HEK293 (cell line): ENCODE measurements around the gene ITPRIPL1.

Experiments used
- CTCF ChIA-PET: fragments of 350-600 bp; formaldehyde crosslinking; extraction: SDS; loops from one replicate; lab custom pipeline; 2021; ENCODE audit warnings: antibody characterized with exemption; lab: Yijun Ruan, JAX
- POLR2A ChIA-PET: fragments of 300-600 bp; formaldehyde crosslinking; extraction: SDS; loops from one replicate; lab custom pipeline; 2020; ENCODE audit warnings: antibody characterized with exemption, inconsistent platforms; lab: Yijun Ruan, JAX
- H3K27ac ChIP-seq: fragments of 200-500 bp; sonication (Bioruptor generic); 2 replicates; pipeline ENCODE4 v1.5.1; 2014; ENCODE audit warnings: low read depth, low read length, control low read depth, inconsistent platforms; ENCODE audit errors: extremely low read depth
- H3K36me3 ChIP-seq, 2 experiments: fragments of 200-500 bp in 1 of 2; sonication (Bioruptor generic) in 1 of 2; 1 replicate in 1 of 2; 2 replicates in 1 of 2; pipeline ENCODE4 v1.5.1; 2014 to 2017; ENCODE audit warnings: inconsistent platforms in 2 of 2, low read length in 2 of 2; ENCODE audit not compliant: control insufficient read depth in 2 of 2, insufficient read depth in 1 of 2
- H3K4me1 ChIP-seq: fragments of 200-500 bp; sonication (Bioruptor generic); 2 replicates; pipeline ENCODE4 v1.5.1; 2014; ENCODE audit warnings: mild to moderate bottlenecking, low read length, inconsistent platforms; ENCODE audit not compliant: control insufficient read depth, insufficient read depth
- H3K4me3 ChIP-seq: 2 replicates; pipeline ENCODE4 v1.5.1; 2011; ENCODE audit warnings: low read depth, mild to moderate bottlenecking, control low read depth, low read length, moderate library complexity
- H3K9me3 ChIP-seq: fragments of 200-500 bp; sonication (Bioruptor generic); 2 replicates; pipeline ENCODE4 v1.5.1; 2014; ENCODE audit warnings: low read depth, low read length, inconsistent platforms; ENCODE audit not compliant: control insufficient read depth, insufficient read depth
- BCL11A ChIP-seq: fragments of 450-650 bp; formaldehyde crosslinking; IDR thresholded peaks from 2 replicates; pipeline ENCODE4 v1.5.1; 2016; ENCODE audit warnings: low read depth, missing biosample characterization, missing genetic modification characterization
- FEZF1 ChIP-seq: fragments of 450-650 bp; formaldehyde crosslinking; IDR thresholded peaks from 2 replicates; pipeline ENCODE4 v1.5.1; 2016; ENCODE audit warnings: missing biosample characterization, missing genetic modification characterization
- HOXA7 ChIP-seq: sonication (generic); formaldehyde crosslinking; IDR thresholded peaks from 2 replicates; pipeline ENCODE4 v1.8.1; 2022; ENCODE audit warnings: missing genetic modification reagents, borderline replicate concordance
- HOXC10 ChIP-seq: sonication (generic); formaldehyde crosslinking; IDR thresholded peaks from 2 replicates; pipeline ENCODE4 v1.8.1; 2023; ENCODE audit warnings: mild to moderate bottlenecking, missing genetic modification reagents
- ZNF112 ChIP-seq: fragments of 450-650 bp; formaldehyde crosslinking; IDR thresholded peaks from 2 replicates; pipeline ENCODE4 v1.5.0; 2017; ENCODE audit warnings: missing biosample characterization, missing genetic modification characterization
- ZNF391 ChIP-seq: fragments of 450-650 bp; formaldehyde crosslinking; IDR thresholded peaks from 2 replicates; pipeline ENCODE4 v1.5.1; 2016; ENCODE audit warnings: low read depth, missing biosample characterization, missing genetic modification characterization, borderline replicate concordance
- ZNF555 ChIP-seq: fragments of 450-650 bp; formaldehyde crosslinking; conservative IDR thresholded peaks from 2 replicates; pipeline ENCODE4 v1.5.1; 2017; ENCODE audit warnings: missing biosample characterization, mild to moderate bottlenecking, missing genetic modification characterization, inconsistent platforms
- ZNF660 ChIP-seq: fragments of 450-650 bp; IDR thresholded peaks from 2 replicates; pipeline ENCODE4 v1.5.1; 2018; ENCODE audit warnings: missing biosample characterization, mild to moderate bottlenecking, missing genetic modification characterization
- ZNF664 ChIP-seq: fragments of 450-650 bp; formaldehyde crosslinking; IDR thresholded peaks from 2 replicates; pipeline ENCODE4 v1.5.1; 2016; ENCODE audit warnings: missing biosample characterization, missing genetic modification characterization
- ZNF701 ChIP-seq: fragments of 450-650 bp; formaldehyde crosslinking; IDR thresholded peaks from 2 replicates; pipeline ENCODE4 v1.5.1; 2016; ENCODE audit warnings: missing biosample characterization, missing genetic modification characterization
- ZNF768 ChIP-seq: fragments of 450-650 bp; formaldehyde crosslinking; IDR thresholded peaks from 2 replicates; pipeline ENCODE4 v1.5.1; 2018; ENCODE audit warnings: missing biosample characterization, mild to moderate bottlenecking, missing genetic modification characterization
- ZNF830 ChIP-seq: fragments of 450-650 bp; IDR thresholded peaks from 2 replicates; pipeline ENCODE4 v1.5.0; 2018; ENCODE audit warnings: missing biosample characterization, missing genetic modification characterization, low read depth, mild to moderate bottlenecking, moderate library complexity
- ZNF843 ChIP-seq: fragments of 450-650 bp; formaldehyde crosslinking; IDR thresholded peaks from 2 replicates; pipeline ENCODE4 v1.5.1; 2016; ENCODE audit warnings: missing biosample characterization, missing genetic modification characterization
- ZXDB ChIP-seq: fragments of 450-650 bp; formaldehyde crosslinking; IDR thresholded peaks from 2 replicates; pipeline ENCODE4 v1.5.1; 2016; ENCODE audit warnings: missing biosample characterization, missing genetic modification characterization
- TF ChIP-seq, protein P1 (sequence below): fragments of 450-650 bp; formaldehyde crosslinking; IDR thresholded peaks from 2 replicates; pipeline ENCODE4 v1.5.1; 2016; ENCODE audit warnings: missing biosample characterization, missing genetic modification characterization
- TF ChIP-seq, protein P2 (sequence below): fragments of 450-650 bp; formaldehyde crosslinking; IDR thresholded peaks from 2 replicates; pipeline ENCODE4 v1.5.1; 2016; ENCODE audit warnings: missing biosample characterization, missing genetic modification characterization
- TF ChIP-seq, protein P3 (sequence below): fragments of 450-650 bp; formaldehyde crosslinking; IDR thresholded peaks from 2 replicates; pipeline ENCODE4 v1.5.1; 2016; ENCODE audit warnings: missing biosample characterization, missing genetic modification characterization
- TF ChIP-seq, protein P4 (sequence below): fragments of 450-650 bp; formaldehyde crosslinking; IDR thresholded peaks from 2 replicates; pipeline ENCODE4 v1.5.1; 2017; ENCODE audit warnings: missing biosample characterization, mild to moderate bottlenecking, missing genetic modification characterization, moderate library complexity
- TF ChIP-seq, protein P5 (sequence below): fragments of 450-650 bp; formaldehyde crosslinking; IDR thresholded peaks from 2 replicates; pipeline ENCODE4 v1.5.1; 2016; ENCODE audit warnings: missing biosample characterization, missing genetic modification characterization
- TF ChIP-seq, protein P6 (sequence below): fragments of 450-650 bp; formaldehyde crosslinking; IDR thresholded peaks from 2 replicates; pipeline ENCODE4 v1.5.1; 2016; ENCODE audit warnings: missing biosample characterization, missing genetic modification characterization

The ITPRIPL1 gene

DNA sequence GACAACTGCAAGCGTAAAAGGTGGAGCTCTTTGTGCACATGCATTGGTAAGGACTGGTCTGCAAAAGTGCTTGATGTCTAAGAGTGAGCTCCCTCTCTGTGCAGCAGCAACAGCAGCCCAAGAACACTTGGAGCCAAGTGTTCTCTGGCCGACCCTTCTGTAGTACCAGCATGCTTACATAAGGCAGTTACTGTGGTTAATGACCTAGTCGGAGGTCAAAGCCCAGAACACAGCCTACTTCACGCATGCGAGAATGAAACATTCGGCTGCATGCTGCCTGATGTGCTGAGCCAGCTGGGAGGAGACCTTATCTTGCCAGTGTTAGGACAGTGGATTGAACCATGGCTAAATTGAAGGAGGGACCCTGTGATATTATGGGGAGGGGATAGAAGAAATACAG is 31.8 kb downstream of the ITPRIPL1 start:
- H3K4me3 ChIP-seq, result no peak overlapping the region
- CTCF ChIA-PET, result interaction anchor here (0.6 to 1.7 kb wide), 2 partner anchors 51 to 197 kb away, joined by 5 to 6 read pairs; no protein-coding TSS in a partner anchor
- peaks cover 7% of the 10 kb centered on the region for H3K4me1 ChIP-seq
- no peak overlapping the region for H3K27ac ChIP-seq
- H3K36me3 ChIP-seq, result peaks cover 39 to 93% of the 10 kb centered on the region in 2 experiments
- H3K9me3 ChIP-seq, result no peaks in the 10 kb centered on the region
- TF ChIP-seq, protein P1, sequence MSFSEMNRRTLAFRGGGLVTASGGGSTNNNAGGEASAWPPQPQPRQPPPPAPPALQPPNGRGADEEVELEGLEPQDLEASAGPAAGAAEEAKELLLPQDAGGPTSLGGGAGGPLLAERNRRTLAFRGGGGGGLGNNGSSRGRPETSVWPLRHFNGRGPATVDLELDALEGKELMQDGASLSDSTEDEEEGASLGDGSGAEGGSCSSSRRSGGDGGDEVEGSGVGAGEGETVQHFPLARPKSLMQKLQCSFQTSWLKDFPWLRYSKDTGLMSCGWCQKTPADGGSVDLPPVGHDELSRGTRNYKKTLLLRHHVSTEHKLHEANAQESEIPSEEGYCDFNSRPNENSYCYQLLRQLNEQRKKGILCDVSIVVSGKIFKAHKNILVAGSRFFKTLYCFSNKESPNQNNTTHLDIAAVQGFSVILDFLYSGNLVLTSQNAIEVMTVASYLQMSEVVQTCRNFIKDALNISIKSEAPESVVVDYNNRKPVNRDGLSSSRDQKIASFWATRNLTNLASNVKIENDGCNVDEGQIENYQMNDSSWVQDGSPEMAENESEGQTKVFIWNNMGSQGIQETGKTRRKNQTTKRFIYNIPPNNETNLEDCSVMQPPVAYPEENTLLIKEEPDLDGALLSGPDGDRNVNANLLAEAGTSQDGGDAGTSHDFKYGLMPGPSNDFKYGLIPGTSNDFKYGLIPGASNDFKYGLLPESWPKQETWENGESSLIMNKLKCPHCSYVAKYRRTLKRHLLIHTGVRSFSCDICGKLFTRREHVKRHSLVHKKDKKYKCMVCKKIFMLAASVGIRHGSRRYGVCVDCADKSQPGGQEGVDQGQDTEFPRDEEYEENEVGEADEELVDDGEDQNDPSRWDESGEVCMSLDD (tag by site-specific recombination), result no peak
- TF ChIP-seq, protein P2, sequence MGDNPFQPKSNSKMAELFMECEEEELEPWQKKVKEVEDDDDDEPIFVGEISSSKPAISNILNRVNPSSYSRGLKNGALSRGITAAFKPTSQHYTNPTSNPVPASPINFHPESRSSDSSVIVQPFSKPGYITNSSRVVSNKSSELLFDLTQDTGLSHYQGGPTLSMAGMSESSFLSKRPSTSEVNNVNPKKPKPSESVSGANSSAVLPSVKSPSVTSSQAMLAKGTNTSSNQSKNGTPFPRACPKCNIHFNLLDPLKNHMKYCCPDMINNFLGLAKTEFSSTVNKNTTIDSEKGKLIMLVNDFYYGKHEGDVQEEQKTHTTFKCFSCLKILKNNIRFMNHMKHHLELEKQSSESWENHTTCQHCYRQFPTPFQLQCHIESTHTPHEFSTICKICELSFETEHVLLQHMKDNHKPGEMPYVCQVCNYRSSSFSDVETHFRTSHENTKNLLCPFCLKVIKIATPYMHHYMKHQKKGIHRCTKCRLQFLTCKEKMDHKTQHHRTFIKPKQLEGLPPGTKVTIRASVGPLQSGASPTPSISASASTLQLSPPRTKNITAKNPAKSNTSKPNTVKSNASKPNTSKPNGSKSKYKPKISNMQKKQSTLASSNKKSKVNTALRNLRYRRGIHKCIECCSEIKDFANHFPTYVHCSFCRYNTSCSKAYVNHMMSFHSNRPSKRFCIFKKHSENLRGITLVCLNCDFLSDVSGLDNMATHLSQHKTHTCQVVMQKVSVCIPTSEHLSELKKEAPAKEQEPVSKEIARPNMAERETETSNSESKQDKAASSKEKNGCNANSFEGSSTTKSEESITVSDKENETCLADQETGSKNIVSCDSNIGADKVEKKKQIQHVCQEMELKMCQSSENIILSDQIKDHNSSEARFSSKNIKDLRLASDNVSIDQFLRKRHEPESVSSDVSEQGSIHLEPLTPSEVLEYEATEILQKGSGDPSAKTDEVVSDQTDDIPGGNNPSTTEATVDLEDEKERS (tag by site-specific recombination), result no peak
- TF ChIP-seq HOXC10 (CRISPR knock-in tag) (no peak), HOXA7 (no peak), ZNF660 (tag by site-specific recombination) (no peak), ZNF112 (tag by site-specific recombination) (no peak), ZNF555 (tag by site-specific recombination) (no peak), ZNF664 (tag by site-specific recombination) (no peak), FEZF1 (no peak), ZNF768 (tag by site-specific recombination) (no peak), ZNF391 (tag by site-specific recombination) (no peak), ZNF701 (tag by site-specific recombination) (no peak), ZNF830 (tag by site-specific recombination) (no peak), ZXDB (no peak), ZNF843 (tag by site-specific recombination) (no peak), BCL11A (tag by site-specific recombination) (no peak)
- TF ChIP-seq, protein P3, sequence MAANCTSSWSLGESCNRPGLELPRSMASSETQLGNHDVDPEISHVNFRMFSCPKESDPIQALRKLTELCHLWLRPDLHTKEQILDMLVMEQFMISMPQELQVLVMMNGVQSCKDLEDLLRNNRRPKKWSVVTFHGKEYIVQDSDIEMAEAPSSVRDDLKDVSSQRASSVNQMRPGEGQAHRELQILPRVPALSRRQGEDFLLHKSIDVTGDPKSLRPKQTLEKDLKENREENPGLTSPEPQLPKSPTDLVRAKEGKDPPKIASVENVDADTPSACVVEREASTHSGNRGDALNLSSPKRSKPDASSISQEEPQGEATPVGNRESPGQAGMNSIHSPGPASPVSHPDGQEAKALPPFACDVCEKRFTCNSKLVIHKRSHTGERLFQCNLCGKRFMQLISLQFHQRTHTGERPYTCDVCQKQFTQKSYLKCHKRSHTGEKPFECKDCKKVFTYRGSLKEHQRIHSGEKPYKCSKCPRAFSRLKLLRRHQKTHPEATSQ (tag by site-specific recombination), result no peak
- TF ChIP-seq, protein P4, sequence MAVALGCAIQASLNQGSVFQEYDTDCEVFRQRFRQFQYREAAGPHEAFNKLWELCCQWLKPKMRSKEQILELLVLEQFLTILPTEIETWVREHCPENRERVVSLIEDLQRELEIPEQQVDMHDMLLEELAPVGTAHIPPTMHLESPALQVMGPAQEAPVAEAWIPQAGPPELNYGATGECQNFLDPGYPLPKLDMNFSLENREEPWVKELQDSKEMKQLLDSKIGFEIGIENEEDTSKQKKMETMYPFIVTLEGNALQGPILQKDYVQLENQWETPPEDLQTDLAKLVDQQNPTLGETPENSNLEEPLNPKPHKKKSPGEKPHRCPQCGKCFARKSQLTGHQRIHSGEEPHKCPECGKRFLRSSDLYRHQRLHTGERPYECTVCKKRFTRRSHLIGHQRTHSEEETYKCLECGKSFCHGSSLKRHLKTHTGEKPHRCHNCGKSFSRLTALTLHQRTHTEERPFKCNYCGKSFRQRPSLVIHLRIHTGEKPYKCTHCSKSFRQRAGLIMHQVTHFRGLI (tag by site-specific recombination), result no peak
- TF ChIP-seq, protein P5, sequence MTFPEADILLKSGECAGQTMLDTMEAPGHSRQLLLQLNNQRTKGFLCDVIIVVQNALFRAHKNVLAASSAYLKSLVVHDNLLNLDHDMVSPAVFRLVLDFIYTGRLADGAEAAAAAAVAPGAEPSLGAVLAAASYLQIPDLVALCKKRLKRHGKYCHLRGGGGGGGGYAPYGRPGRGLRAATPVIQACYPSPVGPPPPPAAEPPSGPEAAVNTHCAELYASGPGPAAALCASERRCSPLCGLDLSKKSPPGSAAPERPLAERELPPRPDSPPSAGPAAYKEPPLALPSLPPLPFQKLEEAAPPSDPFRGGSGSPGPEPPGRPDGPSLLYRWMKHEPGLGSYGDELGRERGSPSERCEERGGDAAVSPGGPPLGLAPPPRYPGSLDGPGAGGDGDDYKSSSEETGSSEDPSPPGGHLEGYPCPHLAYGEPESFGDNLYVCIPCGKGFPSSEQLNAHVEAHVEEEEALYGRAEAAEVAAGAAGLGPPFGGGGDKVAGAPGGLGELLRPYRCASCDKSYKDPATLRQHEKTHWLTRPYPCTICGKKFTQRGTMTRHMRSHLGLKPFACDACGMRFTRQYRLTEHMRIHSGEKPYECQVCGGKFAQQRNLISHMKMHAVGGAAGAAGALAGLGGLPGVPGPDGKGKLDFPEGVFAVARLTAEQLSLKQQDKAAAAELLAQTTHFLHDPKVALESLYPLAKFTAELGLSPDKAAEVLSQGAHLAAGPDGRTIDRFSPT, result no peak
- TF ChIP-seq, protein P6, sequence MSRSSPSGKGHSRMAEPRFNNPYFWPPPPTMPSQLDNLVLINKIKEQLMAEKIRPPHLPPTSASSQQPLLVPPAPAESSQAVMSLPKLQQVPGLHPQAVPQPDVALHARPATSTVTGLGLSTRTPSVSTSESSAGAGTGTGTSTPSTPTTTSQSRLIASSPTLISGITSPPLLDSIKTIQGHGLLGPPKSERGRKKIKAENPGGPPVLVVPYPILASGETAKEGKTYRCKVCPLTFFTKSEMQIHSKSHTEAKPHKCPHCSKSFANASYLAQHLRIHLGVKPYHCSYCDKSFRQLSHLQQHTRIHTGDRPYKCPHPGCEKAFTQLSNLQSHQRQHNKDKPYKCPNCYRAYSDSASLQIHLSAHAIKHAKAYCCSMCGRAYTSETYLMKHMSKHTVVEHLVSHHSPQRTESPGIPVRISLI, result no peak
- TF ChIP-seq, all 188 proteins: peak for 0
- POLR2A ChIA-PET, result interaction anchor here (0.6 kb wide), 1 partner anchor 10 kb away, joined by 3 read pairs; no protein-coding TSS in a partner anchor
